D341Med (cell line): ENCODE results near the gene YJEFN3.

Source experiments
- DNase-seq: peaks from one replicate; pipeline ENCODE4 v3.0.0; 2012; ENCODE audit warnings: low spot score

YJEFN3 gene, protein sequence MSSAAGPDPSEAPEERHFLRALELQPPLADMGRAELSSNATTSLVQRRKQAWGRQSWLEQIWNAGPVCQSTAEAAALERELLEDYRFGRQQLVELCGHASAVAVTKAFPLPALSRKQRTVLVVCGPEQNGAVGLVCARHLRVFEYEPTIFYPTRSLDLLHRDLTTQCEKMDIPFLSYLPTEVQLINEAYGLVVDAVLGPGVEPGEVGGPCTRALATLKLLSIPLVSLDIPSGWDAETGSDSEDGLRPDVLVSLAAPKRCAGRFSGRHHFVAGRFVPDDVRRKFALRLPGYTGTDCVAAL

DNA sequence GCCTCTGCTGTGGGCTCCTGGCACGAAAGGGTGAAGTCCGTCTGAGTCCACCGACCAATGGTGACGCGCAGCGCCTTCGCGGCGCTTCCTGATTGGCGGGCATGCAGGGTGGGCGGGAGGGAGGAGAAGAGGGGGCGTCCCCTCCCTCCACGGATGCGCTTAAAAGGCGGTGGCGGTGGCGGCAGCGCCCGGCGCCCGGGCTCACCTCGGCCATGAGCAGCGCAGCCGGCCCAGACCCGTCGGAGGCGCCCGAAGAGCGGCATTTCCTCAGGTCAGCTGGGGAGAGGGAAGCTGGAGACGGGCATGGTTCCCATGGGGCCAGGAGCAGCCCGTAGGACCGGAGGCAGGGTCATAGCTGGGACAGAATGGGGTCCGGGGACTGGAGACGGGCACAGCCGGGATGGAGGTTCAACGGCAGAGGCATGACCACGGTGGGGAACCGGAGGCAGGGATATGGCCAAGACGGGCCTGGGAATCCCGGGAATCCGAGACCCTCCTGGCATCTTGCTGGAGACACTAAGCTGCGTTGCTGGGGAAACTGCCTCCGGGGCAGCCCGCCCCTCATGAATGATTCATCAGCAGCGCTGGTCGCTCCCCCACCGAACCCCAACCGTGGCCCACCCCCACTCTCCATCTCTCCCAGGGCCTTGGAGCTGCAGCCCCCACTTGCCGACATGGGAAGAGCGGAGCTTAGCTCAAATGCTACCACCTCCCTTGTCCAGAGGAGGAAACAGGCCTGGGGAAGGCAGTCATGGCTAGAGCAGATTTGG, at the start of gene YJEFN3:
Gene YJEFN3 (plus strand): TSS at position 191 of the 770 bp plus-strand sequence. CDS start 22 bp downstream, at position 213.
- DNase-seq: no peak

DNA sequence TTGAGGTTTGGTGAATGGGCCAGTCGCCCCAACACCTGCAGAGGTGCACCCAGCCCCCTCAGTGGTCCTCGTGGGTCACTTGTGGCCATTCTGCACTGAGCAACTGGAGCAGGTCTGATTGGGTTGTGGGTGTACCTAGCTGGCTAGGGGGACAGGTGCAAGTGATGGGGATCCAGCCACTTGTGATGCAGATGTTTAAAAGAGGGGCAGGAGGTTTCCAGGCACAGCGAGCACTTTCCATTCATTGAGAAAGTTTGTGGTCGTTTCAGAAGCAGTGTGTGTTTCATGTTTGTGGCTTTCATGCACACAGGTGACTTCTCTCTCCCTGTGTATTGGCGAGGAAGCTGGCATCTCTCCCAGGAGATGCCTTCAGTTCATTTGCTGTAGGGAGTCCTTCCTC, 48.0 kb upstream of the YJEFN3 start:
- DNase-seq: no peak

DNA sequence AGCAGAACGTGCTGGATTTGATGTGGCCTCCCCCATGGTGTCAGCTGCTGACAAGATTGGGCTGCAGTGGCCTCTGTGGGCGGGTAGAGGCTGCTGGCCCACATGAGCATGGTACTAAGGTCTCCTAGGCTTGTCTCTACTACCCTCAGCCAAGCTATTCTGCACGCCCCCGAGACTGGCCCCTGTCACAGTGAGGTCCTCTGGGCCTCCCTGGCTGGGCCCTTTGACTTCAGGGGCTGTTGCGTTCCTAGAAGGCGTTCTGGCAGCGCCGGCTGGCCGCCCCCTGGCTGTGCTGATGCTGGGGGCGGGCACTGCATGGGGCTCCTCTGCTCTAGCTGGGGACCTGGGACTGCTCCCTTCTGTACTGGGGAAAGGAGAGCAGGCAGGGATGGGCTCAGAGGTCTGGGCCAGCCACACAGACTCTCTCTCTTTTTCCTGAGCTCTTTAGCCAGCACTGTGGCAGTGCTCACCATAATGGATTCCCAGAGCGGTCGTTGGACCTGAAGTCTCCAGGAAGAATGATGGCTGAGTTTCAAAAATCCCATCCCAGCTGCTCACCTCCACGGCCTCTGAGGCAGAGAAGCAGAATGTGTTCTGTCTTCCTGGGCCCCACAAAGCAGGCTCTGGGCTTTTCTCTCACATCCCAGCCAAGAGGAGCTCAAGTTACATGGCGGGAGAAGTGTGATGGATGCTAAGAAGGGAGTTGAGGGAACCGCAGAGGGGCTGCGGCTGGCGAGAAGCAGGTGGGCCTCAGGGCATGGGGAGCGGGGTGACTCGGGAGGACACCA, 45.7 kb upstream of the YJEFN3 start:
- DNase-seq: no peak

DNA sequence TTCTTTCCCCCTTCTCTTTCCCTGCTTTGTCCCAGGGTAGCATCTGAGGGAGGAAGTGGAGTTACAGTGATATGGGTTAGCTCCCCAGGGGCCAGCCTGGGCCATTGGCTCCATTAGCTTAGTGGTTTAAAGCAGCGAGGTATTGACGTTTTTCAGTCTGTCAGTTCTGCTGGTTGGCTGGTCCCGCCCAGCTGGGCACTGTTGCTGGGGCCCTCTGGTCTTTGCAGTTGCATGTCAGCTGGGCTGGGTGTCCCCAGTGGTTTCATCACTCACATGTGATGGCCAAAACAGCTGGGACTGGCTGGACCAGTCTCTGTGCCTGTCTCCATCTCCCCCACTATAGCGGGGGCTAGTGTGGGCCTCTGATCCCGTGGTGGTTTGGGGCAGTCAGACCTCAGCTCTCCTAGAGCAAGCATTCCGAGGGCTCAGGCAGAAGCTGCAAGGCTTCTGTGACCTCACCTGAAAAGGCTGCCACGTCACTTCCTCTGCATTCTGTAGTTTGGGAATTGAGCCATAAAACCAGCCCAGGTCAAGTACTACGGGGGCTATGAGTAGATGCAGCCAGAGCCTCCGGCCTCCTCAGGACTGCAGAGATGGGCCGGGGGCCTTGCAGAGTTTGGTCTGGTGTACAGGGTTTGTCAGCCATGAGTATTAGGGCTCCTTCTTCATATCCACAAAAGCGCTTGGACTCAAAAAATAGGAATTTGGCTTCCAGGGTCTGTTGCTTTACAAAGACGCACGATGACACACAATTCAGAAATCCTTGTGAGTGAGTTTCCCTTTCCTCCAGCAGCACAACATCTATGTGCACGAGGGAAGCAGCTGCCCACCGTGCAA, 43.3 kb upstream of the YJEFN3 start:
- DNase-seq: no peak

DNA sequence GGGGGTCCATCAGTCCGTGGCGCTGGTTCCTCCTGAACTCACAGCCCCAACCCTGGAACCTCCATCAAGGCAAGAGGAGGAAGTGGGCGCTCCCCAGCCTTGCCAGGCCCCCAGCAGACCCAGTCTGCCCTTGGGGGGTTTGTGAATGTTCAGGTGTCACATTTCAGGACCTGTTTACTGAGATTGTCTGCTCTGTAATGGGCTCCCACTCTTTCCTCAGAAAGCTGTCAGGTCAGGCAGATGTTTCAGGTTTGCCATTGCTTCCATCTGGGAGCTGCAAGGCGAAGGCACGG, 42.8 kb upstream of the YJEFN3 start:
- DNase-seq: no peak

DNA sequence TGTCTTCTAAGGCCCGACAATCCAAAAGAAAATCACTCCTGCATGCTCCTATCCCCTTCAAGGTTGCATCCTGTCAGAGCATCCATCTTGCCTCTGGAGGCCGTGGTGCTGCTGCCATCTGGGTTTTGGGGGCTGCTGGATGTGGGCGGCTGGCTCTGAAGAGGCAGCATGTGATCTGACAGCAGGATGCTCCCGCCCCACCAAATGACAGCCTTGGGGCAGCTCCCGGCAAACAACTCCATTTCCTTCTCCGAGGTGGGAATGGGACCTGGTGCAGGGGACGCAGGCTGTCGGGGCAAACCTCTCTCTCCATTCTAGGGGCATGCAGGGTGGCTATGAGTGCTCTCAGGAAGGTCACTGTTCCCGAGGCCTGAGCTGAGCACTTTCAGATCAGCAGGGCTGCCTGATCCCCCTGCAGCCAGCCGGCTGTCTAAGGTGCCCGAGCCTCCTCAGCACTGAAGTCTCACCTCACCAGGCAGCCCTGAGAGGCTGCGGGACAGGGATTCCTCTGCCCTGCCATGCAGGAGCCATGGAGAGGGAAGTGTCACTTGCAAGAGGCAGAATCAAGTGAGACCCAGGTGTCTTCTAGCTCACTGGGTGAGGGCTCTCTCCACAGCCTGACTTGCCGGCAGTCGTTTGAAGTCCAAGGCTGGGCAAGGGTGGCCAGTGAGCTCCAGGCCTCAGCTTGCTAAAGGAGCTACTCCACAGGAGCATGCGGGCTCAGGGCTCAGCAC, 42.2 kb upstream of the YJEFN3 start:
- no peak for DNase-seq

DNA sequence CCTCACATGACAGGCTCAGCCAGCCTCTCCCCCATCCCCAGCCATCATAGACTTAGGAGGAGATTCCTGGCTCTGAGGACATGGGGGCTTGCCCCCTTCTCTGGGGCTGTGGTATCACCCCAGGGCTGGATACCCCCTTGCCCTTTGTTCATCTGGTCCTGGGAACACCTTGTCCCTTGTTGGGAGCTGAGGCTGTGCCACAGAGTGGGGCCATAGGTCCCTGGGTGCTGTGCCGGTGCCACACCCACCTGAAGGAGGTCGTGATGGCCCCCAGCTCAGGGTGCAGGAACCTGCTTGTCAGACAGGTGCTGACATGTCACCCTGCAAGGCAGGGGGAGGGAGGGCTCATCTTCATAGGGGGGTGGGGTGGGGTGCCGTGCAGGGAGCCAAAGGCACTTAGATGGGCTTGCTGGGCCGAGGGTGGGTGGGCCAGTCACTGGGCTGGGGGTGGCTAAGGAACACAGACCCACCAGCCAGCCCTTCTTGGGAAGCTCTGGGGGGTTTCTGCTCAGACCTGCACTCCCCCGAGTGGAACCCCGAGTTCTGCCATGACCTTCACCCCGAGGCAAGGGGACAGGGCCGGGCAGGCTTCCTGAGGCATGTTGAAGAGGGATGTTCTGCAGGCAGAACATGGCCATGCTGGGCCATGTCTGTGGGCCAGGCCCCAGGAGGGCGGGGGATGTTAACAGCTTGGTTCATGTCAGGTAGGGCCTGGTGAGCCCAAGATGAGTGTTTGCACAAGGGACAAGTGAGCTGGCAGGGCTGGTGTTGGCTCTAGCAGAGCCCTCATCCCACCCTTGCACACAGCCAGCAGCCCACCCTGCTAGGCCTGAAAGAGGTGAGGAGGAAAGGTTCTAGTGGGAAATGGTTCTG, 41.4 kb upstream of the YJEFN3 start:
- no peak for DNase-seq

DNA sequence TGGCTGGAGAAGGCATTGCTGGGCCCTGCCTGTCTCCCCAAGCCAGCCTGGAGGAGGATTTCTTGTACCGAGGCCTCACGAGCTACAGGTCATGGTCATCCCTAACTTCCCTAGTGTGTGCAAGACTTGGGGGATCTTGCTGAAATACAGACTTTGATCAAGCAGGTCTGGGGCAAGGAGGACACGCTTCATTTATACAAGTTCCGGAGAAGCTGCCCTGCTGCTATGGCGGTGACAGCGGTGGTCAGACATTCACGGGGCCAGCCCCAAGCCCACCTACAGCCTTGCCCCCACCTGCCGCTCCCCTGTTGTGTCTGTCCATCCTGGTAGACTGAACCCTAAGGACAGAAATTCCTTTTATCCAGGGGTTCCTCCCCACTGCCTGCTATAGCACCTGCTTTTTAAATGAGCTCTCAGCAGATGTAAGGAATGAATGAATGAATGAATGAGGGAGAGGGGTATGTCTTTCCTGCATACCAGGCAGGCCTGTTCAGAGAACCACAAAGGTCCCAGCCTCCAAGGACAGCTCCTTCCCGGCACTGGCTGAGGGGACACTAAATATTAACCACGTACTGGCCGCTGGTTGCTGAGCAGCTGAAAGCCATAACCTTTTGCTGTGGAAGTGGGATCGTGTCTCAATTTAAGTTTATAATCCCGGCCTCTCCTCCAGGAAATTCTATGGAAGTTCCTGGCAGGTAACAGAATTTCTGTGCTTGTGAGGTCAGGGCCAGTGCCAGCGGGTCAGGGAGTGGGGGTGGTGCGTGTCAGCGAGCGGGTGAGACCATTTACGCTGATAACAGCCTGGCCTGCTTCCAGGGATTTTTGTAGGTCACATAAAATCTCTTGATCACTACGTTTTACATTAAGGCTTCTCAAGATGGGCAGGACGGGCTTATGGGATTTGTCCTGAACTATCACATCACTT, 40.5 kb upstream of the YJEFN3 start:
- DNase-seq: no peak

DNA sequence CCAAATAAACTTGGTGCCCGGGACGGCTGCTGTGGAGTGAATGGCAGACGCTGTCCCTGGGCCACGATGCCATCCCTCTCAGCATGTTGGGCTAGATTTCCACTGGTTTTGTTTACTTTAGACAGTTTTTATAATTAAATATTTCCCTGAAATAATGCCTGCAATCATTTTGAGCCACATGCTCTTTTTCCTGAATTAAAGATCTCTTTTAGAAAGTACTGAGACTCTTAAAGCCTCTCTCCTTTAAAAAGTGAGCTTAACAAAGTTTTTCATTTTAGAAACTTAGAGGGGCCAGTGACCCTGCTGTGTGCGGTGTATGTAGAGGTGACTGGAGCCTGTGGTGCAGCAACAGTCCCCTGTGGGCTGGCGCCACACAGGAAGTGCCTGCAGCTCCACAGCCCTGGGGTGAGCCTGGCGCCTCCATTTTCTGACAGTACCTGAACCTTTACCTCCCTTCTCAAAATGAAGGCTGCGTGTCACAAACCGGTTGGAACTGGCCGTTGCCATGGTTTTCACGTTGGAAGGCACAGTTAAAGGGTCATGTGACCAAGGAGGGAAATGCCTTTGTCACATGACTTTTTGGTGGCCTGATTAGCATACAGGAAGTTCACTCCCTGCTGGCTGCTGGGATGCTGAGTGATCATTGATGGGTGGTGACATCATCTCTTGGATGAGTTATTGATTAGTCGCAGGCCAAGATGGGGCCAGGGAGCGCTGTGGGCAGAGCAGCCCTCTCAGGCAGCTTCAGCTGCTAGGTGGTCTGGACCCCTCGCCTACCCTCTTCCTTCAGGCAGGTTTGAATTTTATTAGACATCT, 39.6 kb upstream of the YJEFN3 start:
- no peak for DNase-seq

DNA sequence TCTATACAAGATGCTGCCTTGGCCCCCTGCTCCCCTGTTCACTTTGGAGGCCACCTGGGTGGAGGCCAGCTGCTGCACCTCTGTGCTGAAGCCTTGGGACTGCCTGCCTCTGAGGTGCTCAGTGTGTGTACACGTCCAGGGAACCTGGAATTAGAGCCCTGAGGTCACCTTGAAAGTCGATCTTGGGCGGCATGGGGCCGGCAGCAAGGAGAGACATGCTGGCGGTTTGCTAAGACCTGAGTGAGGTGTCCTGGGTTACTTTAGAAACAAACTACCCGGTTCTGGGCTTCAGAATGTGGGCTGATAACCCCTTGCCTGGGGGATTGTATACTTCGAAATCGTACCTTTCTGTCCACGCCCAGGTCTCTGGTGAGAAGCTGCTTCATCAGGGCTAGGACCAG, 38.9 kb upstream of the YJEFN3 start:
- DNase-seq: no peak

DNA sequence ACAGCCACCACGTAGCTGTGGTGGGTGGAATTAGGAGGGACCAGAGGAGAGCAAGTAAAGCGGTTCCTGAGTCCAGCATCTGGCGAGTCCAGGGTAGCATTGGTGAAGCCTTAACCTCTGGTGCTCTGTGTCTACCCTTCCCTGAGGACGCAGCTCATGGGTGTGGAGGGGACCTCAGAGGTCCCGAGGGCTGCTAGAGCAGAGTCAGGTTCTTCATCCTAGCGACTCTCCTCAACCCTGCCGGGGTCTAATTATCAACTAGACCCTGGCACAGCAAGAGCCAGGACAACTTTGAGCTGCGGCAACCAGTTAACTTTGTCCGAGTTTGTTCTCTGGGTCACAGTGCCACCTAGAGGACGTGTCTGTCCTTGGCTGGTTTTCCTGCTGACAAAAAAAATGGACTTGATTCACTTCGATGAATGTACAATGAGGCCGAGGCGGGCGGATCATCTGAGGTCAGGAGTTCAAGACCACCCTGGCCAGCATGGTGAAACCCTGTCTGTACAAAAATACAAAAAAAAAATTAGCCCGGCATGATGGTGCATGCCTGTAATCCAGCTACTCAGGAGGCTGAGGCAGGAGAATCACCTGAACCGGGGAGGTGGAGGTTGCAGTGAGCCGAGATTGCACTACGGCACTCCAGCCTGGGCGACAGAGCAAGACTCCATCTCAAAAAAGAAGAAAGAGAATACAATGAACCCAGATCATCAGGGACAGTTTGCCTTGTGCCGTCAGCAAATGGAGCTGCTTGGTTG, 38.3 kb upstream of the YJEFN3 start:
- DNase-seq: peak; percentile 85

DNA sequence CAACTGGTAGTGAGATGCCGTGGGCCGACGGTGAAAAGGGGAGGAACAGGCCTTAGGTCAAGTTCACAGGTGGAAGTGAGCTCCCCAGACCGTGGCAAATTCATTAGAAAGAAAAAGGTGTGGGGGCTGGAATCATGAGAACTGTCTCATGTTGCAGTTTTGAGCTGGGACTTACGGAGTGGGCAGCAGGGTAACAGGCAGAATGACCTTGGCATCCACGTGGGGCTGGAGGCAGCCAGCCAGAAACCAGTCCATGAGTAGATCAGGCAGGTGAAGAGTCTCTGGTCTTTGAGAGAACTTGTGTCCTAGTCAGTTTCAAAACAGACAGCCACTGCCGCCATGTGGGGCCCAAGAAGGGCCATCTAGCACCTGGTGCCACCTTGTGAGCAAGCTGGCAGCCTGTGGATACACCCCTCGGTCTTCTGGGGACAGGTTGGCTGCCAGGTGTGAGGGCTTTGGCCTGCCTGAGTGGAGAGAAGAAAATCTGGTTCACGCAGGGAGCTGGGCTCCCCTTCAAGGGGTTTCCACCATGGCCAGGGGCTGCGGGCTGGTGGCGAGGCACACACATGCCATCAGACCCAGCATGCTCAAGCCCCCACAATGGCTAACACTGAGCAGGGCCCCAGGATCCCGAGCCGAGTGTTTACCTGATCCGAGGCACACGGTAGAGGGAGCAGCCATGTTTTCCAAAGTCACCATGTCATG, 37.2 kb upstream of the YJEFN3 start:
- no peak for DNase-seq

DNA sequence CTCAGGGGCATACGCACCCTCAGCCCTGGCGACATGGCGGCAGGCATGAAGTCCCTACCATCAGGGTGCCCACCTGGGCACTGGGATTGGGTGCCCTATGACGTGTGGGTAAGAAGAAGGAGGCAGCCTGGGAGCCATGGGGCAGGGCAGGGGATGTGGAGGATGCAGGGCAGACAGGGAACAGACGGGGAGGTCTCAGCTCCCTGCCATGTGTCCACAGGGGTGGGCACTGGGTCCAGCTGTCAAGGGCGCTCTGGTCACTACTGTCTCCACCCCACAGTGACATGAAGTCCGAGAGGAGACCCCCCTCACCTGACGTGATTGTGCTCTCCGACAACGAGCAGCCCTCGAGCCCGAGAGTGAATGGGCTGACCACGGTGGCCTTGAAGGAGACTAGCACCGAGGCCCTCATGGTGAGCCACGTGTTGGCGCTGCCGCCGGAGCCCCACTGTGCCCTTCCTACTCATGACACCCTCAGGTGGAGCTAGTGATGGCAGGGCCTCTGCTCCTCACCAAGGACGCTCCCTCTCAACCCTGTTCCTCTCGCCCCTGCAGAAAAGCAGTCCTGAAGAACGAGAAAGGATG, 36.6 kb upstream of the YJEFN3 start:
- no peak for DNase-seq

DNA sequence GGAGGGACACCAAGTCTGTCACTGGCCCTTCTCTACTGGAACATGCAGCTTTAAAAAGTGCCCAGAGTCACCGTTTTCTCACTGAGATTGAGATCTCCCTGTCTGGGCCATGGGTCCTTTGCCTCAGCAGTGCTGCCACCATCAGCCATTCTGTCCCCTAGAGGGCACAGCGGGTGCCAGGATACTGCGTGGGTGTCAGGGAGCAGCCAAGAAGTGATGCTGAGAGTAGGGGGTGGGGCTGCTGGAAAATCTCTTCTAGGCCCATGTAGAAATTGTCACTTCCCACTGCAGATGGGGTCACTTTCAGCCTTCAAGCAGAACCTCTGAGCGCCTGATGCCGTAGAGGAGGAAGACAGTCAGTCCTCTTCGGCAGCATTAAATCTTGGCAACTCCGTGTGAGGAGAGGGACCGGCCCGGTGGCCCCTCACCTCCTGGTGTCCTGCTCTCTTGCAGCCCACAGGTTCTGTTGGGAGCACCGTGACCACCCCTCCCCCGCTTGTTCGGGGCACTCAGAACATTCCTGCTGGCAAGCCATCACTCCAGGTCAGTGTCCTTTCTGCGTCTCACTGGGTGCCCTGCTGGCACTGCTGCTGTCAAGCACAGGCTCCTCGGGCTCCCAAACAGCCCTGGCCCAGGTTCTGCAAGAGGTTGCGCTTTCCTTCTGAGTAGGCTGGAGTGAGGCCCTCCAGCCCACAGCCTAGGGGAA, 34.7 kb upstream of the YJEFN3 start:
- no peak for DNase-seq

DNA sequence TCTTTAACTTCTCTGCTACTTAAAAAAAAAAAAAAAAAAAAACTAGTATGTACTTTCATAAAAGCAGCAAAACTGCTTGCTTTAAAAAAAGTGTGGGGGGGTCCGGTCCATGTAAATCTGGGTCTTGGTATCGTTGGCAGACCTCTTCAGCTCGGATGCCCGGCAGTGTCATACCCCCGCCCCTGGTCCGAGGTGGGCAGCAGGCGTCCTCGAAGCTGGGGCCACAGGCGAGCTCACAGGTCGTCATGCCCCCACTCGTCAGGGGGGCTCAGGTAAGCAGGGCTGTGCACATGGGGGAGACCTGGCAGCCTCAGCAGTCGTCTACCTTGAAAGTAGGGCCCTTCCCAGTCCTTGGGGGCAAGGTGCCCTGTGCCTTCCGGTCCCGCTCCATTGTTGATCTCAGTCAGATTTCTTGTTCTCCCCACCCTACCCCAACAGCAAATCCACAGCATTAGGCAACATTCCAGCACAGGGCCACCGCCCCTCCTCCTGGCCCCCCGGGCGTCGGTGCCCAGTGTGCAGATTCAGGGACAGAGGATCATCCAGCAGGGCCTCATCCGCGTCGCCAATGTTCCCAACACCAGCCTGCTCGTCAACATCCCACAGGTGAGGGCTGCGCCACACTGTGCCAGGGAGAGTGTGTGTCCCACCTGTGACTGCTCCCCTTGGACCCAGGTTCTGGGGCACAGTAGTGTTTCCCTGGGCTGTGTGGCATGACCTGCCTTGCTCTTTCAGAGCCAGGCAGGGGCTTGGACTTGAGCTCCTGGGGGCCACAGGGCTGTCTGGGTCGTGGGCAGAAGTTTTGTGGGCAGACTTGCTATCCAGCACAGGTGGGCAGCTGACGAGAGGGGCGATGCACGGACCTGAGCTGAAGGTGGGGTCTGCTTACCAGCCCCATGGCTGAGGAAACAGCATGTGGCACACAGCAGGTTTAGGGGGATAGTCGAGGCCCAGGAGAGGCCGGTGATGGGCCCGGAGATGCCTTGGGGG, 32.8 kb upstream of the YJEFN3 start:
- DNase-seq: no peak
